Muscle of leg (tissue), 11 donors: ENCODE data around the gene NLK. TPM values are rescaled to one million over a fixed set of nuclear protein-coding genes. Genes with fewer than 3 reads are reported as not detected.
"Not testable (repeated sequence)": the region's sequence is repeated elsewhere in the genome, so short reads cannot be mapped to it uniquely, and the experiment has no call there.

Experiments
- DNase-seq: peaks from one replicate; pipeline ENCODE4 v3.0.0; 2013
- H3K27ac ChIP-seq: one replicate; pipeline ENCODE4 v1.5.1; 2013; ENCODE audit warnings: mild to moderate bottlenecking, low read length, control low read depth
- H3K27me3 ChIP-seq: one replicate; pipeline ENCODE4 v1.6.1; 2013; ENCODE audit warnings: low read length; ENCODE audit not compliant: control insufficient read depth, insufficient read depth
- H3K36me3 ChIP-seq: one replicate; pipeline ENCODE4 v1.6.1; 2013; ENCODE audit warnings: low read length; ENCODE audit not compliant: control insufficient read depth, insufficient read depth
- H3K4me1 ChIP-seq: one replicate; pipeline ENCODE4 v1.6.1; 2013; ENCODE audit warnings: low read length; ENCODE audit not compliant: control insufficient read depth, insufficient read depth
- H3K4me3 ChIP-seq: one replicate; pipeline ENCODE4 v1.5.1; 2013; ENCODE audit warnings: low read length, control low read depth
- H3K9me3 ChIP-seq: replicated peaks from 2 replicates; pipeline ENCODE4 v1.6.1; 2013; ENCODE audit warnings: low read depth, low read length; ENCODE audit not compliant: control insufficient read depth
- WGBS: methylation state at CpG from one replicate; pipeline ENCODE4 v1.1.5; 2013; ENCODE audit warnings: missing lambda C conversion rate; ENCODE audit not compliant: insufficient coverage; 5-methylcytosine and 5-hydroxymethylcytosine counted together
- polyA plus RNA-seq, 8 donors: library from polyadenylated mRNA; unstranded; fragments of 120-200 nt; gene quantifications; one replicate each; pipeline versions ENCODE4 v1.2.1 to v1.2.3, GENCODE V29; 2013; ENCODE audit warnings: inconsistent platforms in 1 of 8, low replicate concordance in 1 of 8; ENCODE audit not compliant: insufficient read length in 8 of 8, insufficient read depth in 1 of 8
- total RNA-seq: library from RNA; stranded (reverse); fragments of 120-200 nt; gene quantifications from one replicate; pipeline ENCODE4 v1.2.4, GENCODE V29; 2013

NLK gene
- total and polyA plus RNA-seq, 9 donors = 6.5 to 10.1 (median 7.7) TPM

GRCh38 chr17:28242791-28243190 lies 200.3 kb downstream of the NLK start:
- H3K27ac ChIP-seq = no peak overlapping the region
- no peaks in the 10 kb centered on the region for H3K27me3 ChIP-seq
- no peaks in the 10 kb centered on the region for H3K36me3 ChIP-seq
- DNase-seq = no peak
- H3K9me3 ChIP-seq = no peaks in the 10 kb centered on the region
- no peak overlapping the region for H3K4me3 ChIP-seq
- no peaks in the 10 kb centered on the region for H3K4me1 ChIP-seq
- WGBS = no CpG with 5 or more reads among the region's 6 CpGs

- WGBS = no CpG with 5 or more reads among the region's 4 CpGs
- H3K4me3 ChIP-seq, H3K36me3 ChIP-seq, H3K9me3 ChIP-seq, H3K4me1 ChIP-seq, DNase-seq, H3K27me3 ChIP-seq, H3K27ac ChIP-seq: not testable (repeated sequence)
Observed at GRCh38 chr17:28243268-28243667, 200.8 kb downstream of the NLK start.

GRCh38 chr17:28244446-28244845 lies 202.0 kb downstream of the NLK start:
- no peaks in the 10 kb centered on the region for H3K9me3 ChIP-seq
- DNase-seq = no peak
- 82% methylated on average over 4 of the region's 4 CpGs for WGBS
- H3K36me3 ChIP-seq = no peaks in the 10 kb centered on the region
- H3K27me3 ChIP-seq = peaks cover 3% of the 10 kb centered on the region
- H3K27ac ChIP-seq = no peak overlapping the region
- no peaks in the 10 kb centered on the region for H3K4me1 ChIP-seq
- no peak overlapping the region for H3K4me3 ChIP-seq

Other genes starting within 250 kb of the NLK start
- gene NOS2, start 242.1 kb upstream of the NLK start, total RNA-seq = 1.5 TPM
- 1 to 10 TPM; 1.9 to 4.3 (median 2.6) TPM for gene NOS2, start 242.1 kb upstream of the NLK start, polyA plus RNA-seq
- gene LYRM9, start 149.3 kb upstream of the NLK start, total RNA-seq = 8.2 TPM
- 10 to 100 TPM in 6 of 8 donors, 1 to 10 TPM in 2; 9.2 to 15.5 (median 12.1) TPM for gene LYRM9, start 149.3 kb upstream of the NLK start, polyA plus RNA-seq